Upper lobe of right lung (tissue), 1 donor: Measurements from ENCODE around the gene DMD. TPM values are rescaled to one million over a fixed set of nuclear protein-coding genes. Genes with fewer than 3 reads are reported as not detected.

ENCODE experiments used
- ATAC-seq: fragments of 200-7000 bp; cut with Tn5 transposase; one replicate; pipeline ENCODE4 v1.9.1; 2020; ENCODE audit warnings: mild to moderate bottlenecking, moderate library complexity
- DNase-seq: peaks from one replicate; pipeline ENCODE4 v3.0.0-alpha.2; 2020
- H3K27ac ChIP-seq: fragments of 200-600 bp; one replicate; pipeline ENCODE4 v1.8.0; 2022
- H3K27me3 ChIP-seq: fragments of 200-600 bp; one replicate; pipeline ENCODE4 v1.8.0; 2022; ENCODE audit warnings: mild to moderate bottlenecking
- H3K36me3 ChIP-seq: fragments of 200-600 bp; one replicate; pipeline ENCODE4 v1.8.0; 2022
- H3K4me1 ChIP-seq: fragments of 200-600 bp; one replicate; pipeline ENCODE4 v1.8.0; 2022
- H3K4me3 ChIP-seq: fragments of 200-600 bp; one replicate; pipeline ENCODE4 v1.8.0; 2022; ENCODE audit warnings: mild to moderate bottlenecking
- H3K9me3 ChIP-seq: fragments of 200-600 bp; one replicate; pipeline ENCODE4 v1.8.0; 2022
- intact Hi-C: fragments of 100-400 bp; cut with DNase I; formaldehyde crosslinking; loops from one replicate; pipeline ENCODE4 v1.11.0; 2022
- total RNA-seq: library from RNA; stranded (reverse); fragmentation: NEBNext Ultra II Directional; extraction: Animal tissue kit (Norgen Biotek cat#: 25700); gene quantifications from one replicate; pipeline ENCODE4 v1.2.1, GENCODE V29; 2021
- TF ChIP-seq, protein P1 (sequence below): fragments of 200-600 bp; IDR thresholded peaks from one replicate; pipeline ENCODE4 v1.8.0; 2022; ENCODE audit warnings: antibody characterized with exemption
- donor health status: DM: no; HTN: yes; CAD: no; lungs with severe emphysema.

Gene DMD
- total RNA-seq, 1 donor from 2014 or later = 24.7 TPM

DNA sequence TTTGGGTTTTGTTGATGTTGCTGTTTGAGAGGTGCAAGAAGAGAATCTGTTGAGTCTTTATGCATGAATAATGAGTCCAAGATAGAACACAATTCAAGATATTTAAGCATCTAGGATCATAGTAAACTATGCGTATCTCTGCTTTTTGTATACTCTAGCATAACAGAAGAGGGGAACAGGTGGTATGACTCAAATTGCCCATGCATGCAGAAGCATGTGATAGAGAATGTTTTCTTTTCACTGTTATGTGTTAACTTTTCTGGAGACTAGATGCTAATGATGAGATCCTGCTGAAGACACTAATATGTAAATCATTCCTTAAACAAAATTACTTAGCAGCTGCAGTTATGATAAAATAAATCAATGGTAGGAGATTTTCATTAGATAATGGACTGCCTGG lies 1974.2 kb downstream of the DMD start:
- Histone ChIP-seq H3K27ac (no peak overlapping the region), H3K27me3 (no peaks in the 10 kb centered on the region), H3K4me1 (no peaks in the 10 kb centered on the region), H3K36me3 (no peaks in the 10 kb centered on the region), H3K9me3 (no peaks in the 10 kb centered on the region), H3K4me3 (no peak overlapping the region)
- intact Hi-C loops = no loop called here
- ATAC-seq (no peak), DNase-seq (no peak)
- TF ChIP-seq, protein P1, sequence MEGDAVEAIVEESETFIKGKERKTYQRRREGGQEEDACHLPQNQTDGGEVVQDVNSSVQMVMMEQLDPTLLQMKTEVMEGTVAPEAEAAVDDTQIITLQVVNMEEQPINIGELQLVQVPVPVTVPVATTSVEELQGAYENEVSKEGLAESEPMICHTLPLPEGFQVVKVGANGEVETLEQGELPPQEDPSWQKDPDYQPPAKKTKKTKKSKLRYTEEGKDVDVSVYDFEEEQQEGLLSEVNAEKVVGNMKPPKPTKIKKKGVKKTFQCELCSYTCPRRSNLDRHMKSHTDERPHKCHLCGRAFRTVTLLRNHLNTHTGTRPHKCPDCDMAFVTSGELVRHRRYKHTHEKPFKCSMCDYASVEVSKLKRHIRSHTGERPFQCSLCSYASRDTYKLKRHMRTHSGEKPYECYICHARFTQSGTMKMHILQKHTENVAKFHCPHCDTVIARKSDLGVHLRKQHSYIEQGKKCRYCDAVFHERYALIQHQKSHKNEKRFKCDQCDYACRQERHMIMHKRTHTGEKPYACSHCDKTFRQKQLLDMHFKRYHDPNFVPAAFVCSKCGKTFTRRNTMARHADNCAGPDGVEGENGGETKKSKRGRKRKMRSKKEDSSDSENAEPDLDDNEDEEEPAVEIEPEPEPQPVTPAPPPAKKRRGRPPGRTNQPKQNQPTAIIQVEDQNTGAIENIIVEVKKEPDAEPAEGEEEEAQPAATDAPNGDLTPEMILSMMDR = no peak

DNA sequence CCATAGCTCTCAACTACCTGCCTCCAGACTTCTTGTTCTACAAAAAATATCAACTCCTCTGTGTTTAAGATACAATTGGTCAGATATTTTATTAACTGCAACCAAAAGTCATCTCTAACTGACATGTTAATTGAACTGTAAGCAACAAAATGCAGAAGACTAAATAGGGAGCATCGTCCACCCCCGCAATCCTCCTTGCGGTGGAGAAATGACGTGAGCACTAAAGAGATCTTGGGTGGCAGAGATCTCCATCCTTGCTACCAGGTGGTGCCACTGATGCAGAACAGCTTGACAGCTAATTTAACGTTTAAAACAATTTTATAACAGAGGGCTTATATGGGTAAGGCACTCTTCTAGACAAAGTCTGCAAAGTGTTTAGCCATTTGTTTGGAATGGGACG lies 1975.1 kb downstream of the DMD start:
- intact Hi-C loops = no loop called here
- TF ChIP-seq, protein P1 = no peak

DNA sequence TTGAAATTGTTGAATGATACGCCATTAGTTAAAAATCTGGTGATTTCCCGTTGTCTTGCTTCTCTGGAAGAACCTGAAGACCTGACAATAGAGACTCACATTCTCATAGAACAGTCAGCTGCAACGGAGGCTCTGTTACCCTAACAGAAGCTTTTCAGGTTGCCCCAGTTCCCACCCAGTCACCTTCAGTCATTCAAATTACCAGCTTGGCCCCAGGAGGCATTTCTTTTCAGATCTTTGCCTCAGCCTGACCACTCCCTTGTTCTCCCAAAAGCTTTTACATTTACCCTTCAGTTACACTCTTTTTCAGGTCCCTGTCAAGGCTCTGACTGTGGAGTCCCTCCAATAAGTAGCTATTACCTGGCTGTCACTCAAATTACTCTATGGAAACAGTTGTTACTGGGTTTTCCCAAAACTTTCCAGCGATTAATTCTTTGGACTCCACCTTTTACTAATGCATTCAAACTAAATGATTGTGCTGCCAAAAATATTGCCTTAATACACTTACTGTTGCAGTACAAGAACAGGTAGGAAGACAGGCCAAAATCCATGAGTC lies 1977.3 kb downstream of the DMD start:
- no peaks in the 10 kb centered on the region for H3K27me3 ChIP-seq
- no peak for ATAC-seq
- no peaks in the 10 kb centered on the region for H3K9me3 ChIP-seq
- intact Hi-C loops = no loop called here
- no peaks in the 10 kb centered on the region for H3K4me1 ChIP-seq
- TF ChIP-seq, protein P1 = no peak
- no peaks in the 10 kb centered on the region for H3K36me3 ChIP-seq
- no peak for DNase-seq
- no peak overlapping the region for H3K27ac ChIP-seq
- no peak overlapping the region for H3K4me3 ChIP-seq

More for the DNA sequence above, 1975.1 kb downstream of the DMD start:
- no peak for DNase-seq
- H3K4me3 ChIP-seq = no peak overlapping the region
- ATAC-seq = no peak
- no peaks in the 10 kb centered on the region for H3K36me3 ChIP-seq
- no peaks in the 10 kb centered on the region for H3K4me1 ChIP-seq
- no peaks in the 10 kb centered on the region for H3K9me3 ChIP-seq
- H3K27me3 ChIP-seq = no peaks in the 10 kb centered on the region
- H3K27ac ChIP-seq = no peak overlapping the region

DNA sequence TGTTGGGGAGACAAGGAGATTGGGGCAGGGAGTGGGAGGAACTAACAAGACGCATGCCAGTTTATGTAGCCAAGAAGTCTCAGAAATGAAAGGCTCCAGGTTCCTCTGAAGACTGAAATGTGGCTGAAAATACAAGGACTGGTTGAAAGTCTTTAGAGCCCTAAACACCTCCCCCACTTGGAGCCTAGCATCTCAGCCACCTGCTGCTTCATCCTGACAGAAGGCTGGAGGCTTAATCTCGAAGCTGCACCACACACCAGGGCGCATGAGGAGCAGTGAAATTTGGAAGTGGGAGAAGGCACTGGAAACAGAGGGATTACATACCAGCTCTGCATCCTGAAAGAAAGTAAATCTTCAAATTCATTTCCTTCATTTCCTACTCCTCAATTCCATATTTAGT lies 1978.8 kb downstream of the DMD start:
- ATAC-seq = no peak
- no peaks in the 10 kb centered on the region for H3K4me1 ChIP-seq
- no peaks in the 10 kb centered on the region for H3K36me3 ChIP-seq
- TF ChIP-seq, protein P1 = no peak
- intact Hi-C loops = no loop called here
- DNase-seq = no peak
- H3K9me3 ChIP-seq = no peaks in the 10 kb centered on the region
- no peak overlapping the region for H3K27ac ChIP-seq
- no peak overlapping the region for H3K4me3 ChIP-seq
- H3K27me3 ChIP-seq = no peaks in the 10 kb centered on the region

DNA sequence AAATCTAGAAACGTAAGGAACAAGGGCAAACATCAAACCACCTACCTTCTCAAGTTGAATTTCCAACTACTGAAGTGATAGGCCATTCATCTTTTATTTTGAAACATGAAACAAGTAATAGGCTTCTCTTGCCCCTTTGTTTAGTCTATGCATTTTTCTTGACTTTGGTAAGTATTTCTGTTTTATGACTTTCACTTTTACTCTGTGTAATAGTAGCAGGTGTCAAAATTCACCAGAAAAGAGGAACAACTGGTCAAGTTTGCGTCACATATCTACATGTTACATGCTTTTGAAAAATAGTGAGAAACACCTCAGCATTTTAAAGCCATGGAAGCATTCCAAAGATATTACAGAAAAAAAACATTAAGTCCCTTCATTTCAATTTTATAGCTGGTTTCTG lies 1982.4 kb downstream of the DMD start:
- Histone ChIP-seq H3K4me3 (no peak overlapping the region), H3K36me3 (no peaks in the 10 kb centered on the region), H3K27me3 (no peaks in the 10 kb centered on the region), H3K4me1 (no peaks in the 10 kb centered on the region), H3K9me3 (no peaks in the 10 kb centered on the region), H3K27ac (no peak overlapping the region)
- ATAC-seq (no peak), DNase-seq (no peak)
- TF ChIP-seq, protein P1 = no peak
- intact Hi-C loops = no loop called here

DNA sequence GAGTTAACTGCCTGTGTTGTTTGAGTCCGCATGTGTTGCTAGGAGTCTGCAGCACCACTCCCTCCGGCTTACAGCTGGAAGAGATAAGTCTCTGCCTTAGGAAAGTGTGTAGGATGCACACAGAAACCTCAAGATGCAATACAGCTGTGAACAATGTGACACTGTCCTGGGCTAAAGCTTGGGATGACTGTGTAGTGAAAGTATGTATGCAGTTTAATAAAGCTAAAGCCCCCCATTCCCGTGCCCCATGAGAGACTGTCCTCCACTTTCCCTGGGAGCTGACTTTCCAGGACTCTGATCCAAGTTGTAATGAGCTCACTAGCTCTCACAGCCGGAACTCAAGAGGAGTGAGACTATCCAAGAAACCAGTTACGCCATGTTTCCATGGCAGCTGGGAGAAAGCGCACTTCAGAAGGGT lies 1982.9 kb downstream of the DMD start:
- peak; percentile 63 for ATAC-seq
- TF ChIP-seq, protein P1 = no peak
- Histone ChIP-seq H3K4me3 (no peak overlapping the region), H3K4me1 (no peaks in the 10 kb centered on the region), H3K27me3 (no peaks in the 10 kb centered on the region), H3K36me3 (no peaks in the 10 kb centered on the region), H3K9me3 (no peaks in the 10 kb centered on the region), H3K27ac (no peak overlapping the region)
- intact Hi-C loops = no loop called here
- no peak for DNase-seq
